Stimulated activated CD4-positive, alpha-beta T cell treated with anti-CD3 and anti-CD28 coated beads, TNF-alpha, amount 100 ng/mL, for 4 hours (primary cell): Measurements from ENCODE around the gene AWAT1.
"Not testable (repeated sequence)": the region's sequence is repeated elsewhere in the genome, so short reads cannot be mapped to it uniquely, and the experiment has no call there.

Experiments
- DNase-seq, 3 experiments: peaks; one replicate each; pipeline ENCODE4 v3.0.0-alpha.2; 2020; ENCODE audit warnings: low read depth in 3 of 3

Gene AWAT1

DNA sequence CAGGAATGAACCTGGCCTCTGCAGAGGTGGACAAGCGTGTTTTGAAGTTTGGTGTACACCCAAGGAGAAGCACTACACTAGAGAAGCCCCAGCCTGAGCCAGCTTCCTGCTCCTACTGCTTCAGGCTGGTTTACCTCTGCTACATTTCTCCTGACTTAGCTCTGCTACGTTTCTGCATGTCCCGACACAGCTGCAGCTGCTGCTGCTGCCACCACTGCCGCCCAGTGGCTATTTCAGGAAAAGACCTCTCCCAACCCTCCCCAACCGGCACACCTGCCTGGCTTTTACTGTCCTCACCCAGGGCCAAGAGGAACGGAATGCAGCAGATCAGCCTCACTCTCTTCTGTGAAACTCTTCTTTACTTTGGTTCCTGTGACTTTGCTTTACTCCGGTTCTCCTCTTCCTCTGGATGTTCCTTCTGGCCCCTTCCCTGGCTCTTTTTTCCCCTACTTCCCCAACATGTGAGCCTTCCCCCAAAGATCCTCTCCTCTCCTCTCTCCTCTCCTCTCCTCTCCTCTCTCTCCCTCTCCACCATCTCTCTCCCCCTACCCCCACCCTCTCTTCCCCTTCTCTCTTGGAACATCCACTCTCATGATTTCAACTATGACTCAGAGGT is 28.6 kb downstream of the AWAT1 start:
- DNase-seq = no peak

DNA sequence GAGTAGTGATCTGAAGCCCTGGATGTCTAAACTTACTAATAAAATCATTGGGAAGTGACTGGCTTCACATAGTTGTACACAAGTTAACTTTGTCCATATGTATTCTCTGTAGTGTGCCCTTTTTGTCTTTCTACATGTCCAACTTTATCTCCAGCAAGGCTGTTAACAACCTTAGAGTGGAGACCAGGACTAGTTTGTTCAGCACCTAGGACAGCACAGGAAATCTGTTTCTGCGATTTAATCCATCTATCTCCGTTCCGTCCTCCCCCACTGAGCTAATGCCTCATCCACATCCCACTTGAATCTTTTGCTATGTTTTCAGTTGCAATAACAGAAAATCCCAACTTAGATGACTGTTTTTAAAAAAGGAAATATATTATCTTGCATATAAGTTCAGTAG is 30.3 kb downstream of the AWAT1 start:
- DNase-seq = no peak

DNA sequence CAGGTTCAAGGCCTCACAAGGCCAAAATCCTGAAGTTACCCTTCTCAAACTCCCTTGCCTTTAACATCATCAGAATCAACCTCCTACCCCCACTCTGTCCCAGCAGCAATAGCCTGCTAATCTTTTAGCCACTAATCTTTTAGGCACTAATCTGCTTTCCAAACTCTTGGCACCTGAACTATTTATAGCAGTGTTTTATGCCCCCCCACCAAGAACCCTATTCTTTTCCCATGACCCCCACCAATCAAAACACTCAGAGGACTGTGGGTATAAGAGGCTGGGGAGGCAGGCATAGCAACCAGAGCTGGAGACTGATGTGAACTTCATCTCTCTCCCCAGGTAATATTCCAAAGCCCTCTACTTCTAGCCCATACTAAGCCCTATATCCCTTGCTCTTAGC is 33.6 kb downstream of the AWAT1 start, which contains the start of gene ARR3:
Gene ARR3, plus strand, starts transcription at position 301 of the 400 bp plus-strand sequence. CDS start 1,052 bp downstream, outside the sequence.
- DNase-seq = no peak

DNA sequence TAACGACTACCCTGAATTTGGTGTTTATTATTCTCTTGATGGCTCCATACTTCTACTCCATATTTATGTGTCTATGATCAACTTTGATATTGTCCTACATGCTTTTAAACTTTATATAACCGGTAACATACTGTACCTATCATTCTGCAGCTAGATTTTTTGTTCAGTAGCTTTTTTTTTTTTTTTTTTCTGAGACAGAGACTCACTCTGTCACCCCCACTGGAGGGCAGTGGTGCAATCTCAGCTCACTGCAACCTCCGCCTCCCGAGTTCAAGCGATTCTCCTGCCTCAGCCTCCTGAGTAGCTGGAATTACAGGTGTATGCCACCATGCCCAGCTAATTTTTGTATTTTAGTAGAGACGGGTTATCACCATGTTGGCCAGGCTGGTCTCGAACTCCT is 39.6 kb downstream of the AWAT1 start:
- DNase-seq = not testable (repeated sequence)

DNA sequence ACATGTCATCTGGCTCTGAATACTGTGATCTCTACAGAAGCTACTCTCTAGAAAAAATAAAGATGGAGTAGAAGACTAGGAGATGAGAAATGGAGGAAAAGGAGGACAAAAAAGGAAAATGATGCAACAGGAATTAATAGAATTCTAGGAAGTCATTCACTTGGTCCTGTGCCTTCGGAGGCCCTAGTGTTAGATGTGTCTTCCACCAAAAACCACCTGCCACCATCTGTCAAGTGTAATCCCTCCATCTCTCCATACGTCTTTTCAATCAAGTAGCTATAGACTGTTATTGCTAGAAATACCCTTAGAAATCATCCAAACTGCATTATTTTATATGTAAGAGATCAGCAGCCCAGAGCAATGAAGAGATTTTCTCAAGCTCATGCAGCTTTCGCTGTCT is 44.6 kb downstream of the AWAT1 start:
- no peak for DNase-seq

DNA sequence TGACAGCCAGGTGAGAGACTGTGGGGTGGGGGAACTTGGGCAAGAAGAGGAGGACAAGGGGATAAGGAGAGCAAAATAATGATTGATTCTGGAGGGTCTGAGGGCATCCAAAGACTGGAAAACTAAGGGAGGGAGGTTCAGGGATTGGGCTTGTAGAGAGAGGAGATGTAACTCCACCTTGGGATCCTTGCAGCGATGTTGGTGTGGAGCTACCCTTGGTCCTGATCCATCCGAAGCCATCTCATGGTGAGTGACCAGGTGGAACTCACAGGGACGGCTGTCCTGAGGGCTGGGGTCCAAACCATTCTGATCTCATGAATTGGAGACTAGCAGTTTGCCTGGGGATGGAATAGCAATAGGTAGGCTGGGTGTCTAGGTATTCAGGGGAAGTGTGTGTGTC is 46.1 kb downstream of the AWAT1 start:
- no peak for DNase-seq

DNA sequence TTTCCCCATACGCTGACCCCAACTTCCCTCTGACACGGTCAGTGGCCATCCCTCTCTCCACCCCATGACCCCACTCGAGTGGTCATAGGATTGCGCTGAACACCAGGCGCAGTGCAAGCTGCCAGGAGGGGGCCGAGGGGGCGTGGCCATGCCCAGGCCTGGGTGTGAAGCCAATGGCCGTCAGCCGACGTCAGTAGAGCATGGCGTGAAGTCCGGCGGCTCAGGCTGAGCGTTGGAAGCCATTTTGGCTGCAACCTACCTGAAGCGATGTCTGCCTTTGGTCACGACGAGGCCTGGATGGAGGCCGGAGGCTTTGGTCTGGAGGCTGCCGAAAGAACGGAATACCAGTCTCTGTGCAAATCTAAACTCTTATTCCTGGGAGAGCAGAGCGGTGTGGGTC is 47.5 kb downstream of the AWAT1 start, which contains the start of gene RAB41:
Gene RAB41, plus strand, starts transcription at position 222 of the 400 bp plus-strand sequence. Its CDS starts 46 bp downstream, at position 268.
- no peak for DNase-seq

DNA sequence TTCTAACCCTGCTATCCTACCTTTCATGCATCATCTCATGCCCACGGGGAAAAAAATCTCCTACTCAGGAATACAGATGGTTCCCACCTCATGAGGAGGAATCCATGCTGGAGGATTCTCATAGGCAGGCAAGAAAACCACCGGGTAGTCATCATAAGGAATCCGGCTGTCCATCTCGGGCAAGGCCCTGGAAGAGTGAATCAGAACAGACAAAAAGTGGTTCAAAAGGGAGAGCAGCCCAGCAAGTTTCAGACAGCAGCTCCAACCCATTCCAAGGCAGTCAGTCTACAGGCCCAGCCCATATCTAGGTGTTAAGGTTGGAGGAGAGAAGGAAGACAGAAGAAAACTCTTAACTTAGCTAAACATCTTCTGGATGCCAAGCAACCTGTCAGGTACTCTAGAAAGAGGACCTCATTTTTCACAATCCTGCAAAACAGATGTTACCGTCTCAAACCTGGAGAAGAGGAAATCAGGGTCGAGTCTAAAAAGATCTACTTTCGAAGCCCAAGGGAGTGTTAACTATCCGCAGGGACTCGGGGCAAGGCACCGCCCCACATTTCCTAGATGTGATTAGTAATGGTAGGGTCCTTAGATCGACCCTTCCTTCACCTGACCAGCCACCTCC is 54.8 kb downstream of the AWAT1 start:
- no peak for DNase-seq
